H1 (cell line): Measurements from ENCODE around the gene NR2F1-AS1. TPM values are rescaled to one million over a fixed set of nuclear protein-coding genes. Genes with fewer than 3 reads are reported as not detected.
A peak's percentile ranks its signal among the peaks of the same experiment; 100 is the strongest.

ENCODE experiments used
- CTCF ChIA-PET: fragments of 300-600 bp; sonication (Branson Sonifier 250); formaldehyde crosslinking; loops from one replicate; lab custom pipeline; 2021; ENCODE audit not compliant: partially characterized antibody; lab: Charles Lee
- POLR2A ChIA-PET: fragments of 300-600 bp; sonication (Branson Sonifier 250); formaldehyde crosslinking; loops from one replicate; lab custom pipeline; 2021; ENCODE audit warnings: inconsistent platforms; ENCODE audit not compliant: partially characterized antibody; lab: Charles Lee
- DNase-seq, 2 experiments: peaks; one replicate each; pipeline versions ENCODE4 v3.0.0 to v3.0.0-alpha.2; 2010 to 2022; ENCODE audit warnings: low spot score in 2 of 2, low read depth in 1 of 2, mixed read lengths in 1 of 2
- FAIRE-seq: peaks from 2 replicates; lab custom pipeline; 2011; peaks lifted over from hg19 to GRCh38; lab: Jason Lieb, UNC
- H2AFZ ChIP-seq: 2 replicates; pipeline ENCODE4 v1.8.1; 2012; ENCODE audit warnings: low read length, inconsistent platforms
- H2AK5ac ChIP-seq: 2 replicates; pipeline ENCODE4 v1.6.1; 2013; ENCODE audit warnings: low read depth, low read length
- H2BK120ac ChIP-seq: replicated peaks from 2 replicates; pipeline ENCODE3; 2013; ENCODE audit warnings: low read depth, low read length, inconsistent platforms
- H2BK12ac ChIP-seq: 2 replicates; pipeline ENCODE4 v1.6.1; 2013; ENCODE audit warnings: low read depth, low read length
- H2BK15ac ChIP-seq: 2 replicates; pipeline ENCODE4 v1.6.1; 2013; ENCODE audit warnings: low read length
- H2BK20ac ChIP-seq: 2 replicates; pipeline ENCODE4 v1.6.1; 2013; ENCODE audit warnings: low read length
- H2BK5ac ChIP-seq: 2 replicates; pipeline ENCODE4 v1.6.1; 2013; ENCODE audit warnings: low read depth, low read length
- H3K14ac ChIP-seq: 2 replicates; pipeline ENCODE4 v1.6.1; 2013; ENCODE audit warnings: inconsistent platforms; ENCODE audit not compliant: insufficient read length
- H3K18ac ChIP-seq: 2 replicates; pipeline ENCODE4 v1.6.1; 2013; ENCODE audit warnings: low read length; ENCODE audit errors: extremely low read depth
- H3K23ac ChIP-seq: 2 replicates; pipeline ENCODE4 v1.6.1; 2013; ENCODE audit warnings: inconsistent platforms; ENCODE audit not compliant: insufficient read length
- H3K23me2 ChIP-seq: 2 replicates; pipeline ENCODE4 v1.6.1; 2013; ENCODE audit warnings: low read depth, low read length
- H3K27ac ChIP-seq: 2 replicates; pipeline ENCODE4 v1.6.1; 2011; ENCODE audit warnings: low read depth, low read length, inconsistent platforms
- H3K27me3 ChIP-seq, 4 experiments: replicated peaks in 1 of 4; 1 replicate in 1 of 4; 2 replicates in 3 of 4; pipeline versions ENCODE4 v1.6.1 to v1.8.1; 2011 to 2013; ENCODE audit warnings: low read length in 3 of 4, mild to moderate bottlenecking in 3 of 4, inconsistent platforms in 2 of 4, mixed read lengths in 2 of 4, moderate library complexity in 1 of 4; ENCODE audit not compliant: control insufficient read depth in 3 of 4, insufficient read depth in 3 of 4; ENCODE audit errors: extremely low read depth in 1 of 4
- H3K36me3 ChIP-seq, 4 experiments: 2 replicates each; pipeline versions ENCODE4 v1.6.1 to v1.8.1; 2011 to 2013; ENCODE audit warnings: mild to moderate bottlenecking in 4 of 4, low read length in 3 of 4, moderate library complexity in 2 of 4, control low read depth in 1 of 4, inconsistent platforms in 1 of 4; ENCODE audit not compliant: insufficient read depth in 4 of 4, control insufficient read depth in 2 of 4
- H3K4ac ChIP-seq: replicated peaks from 2 replicates; pipeline ENCODE3; 2013; ENCODE audit warnings: low read length, low read depth, mixed read lengths, inconsistent platforms; ENCODE audit not compliant: insufficient read length
- H3K4me1 ChIP-seq, 4 experiments: replicated peaks in 1 of 4; 1 replicate in 1 of 4; 2 replicates in 3 of 4; pipeline versions ENCODE4 v1.6.1 to v1.8.1; 2011 to 2013; ENCODE audit warnings: low read length in 3 of 4, inconsistent platforms in 2 of 4, mixed read lengths in 1 of 4; ENCODE audit not compliant: insufficient read depth in 4 of 4, control insufficient read depth in 3 of 4
- H3K4me2 ChIP-seq, 2 experiments: 2 replicates each; pipeline versions ENCODE4 v1.6.1 to v1.8.1; 2011 to 2013; ENCODE audit warnings: low read depth in 2 of 2, low read length in 2 of 2, control low read depth in 1 of 2, inconsistent platforms in 1 of 2, mild to moderate bottlenecking in 1 of 2; ENCODE audit not compliant: insufficient read depth in 1 of 2
- H3K4me3 ChIP-seq, 4 experiments: fragments of 200-600, 300-600 bp in 1 of 4; sonication (generic), shearing (Covaris generic), sonication (Bioruptor Twin) in 1 of 4; 2 replicates each; pipeline versions ENCODE4 v1.5.1 to v1.8.1; 2011 to 2016; ENCODE audit warnings: low read length in 4 of 4, low read depth in 3 of 4, control low read depth in 2 of 4, inconsistent platforms in 2 of 4, mild to moderate bottlenecking in 2 of 4, mixed read lengths in 1 of 4, moderate library complexity in 1 of 4; ENCODE audit not compliant: insufficient read depth in 2 of 4; ENCODE audit errors: extremely low read depth in 1 of 4
- H3K56ac ChIP-seq: replicated peaks from 2 replicates; pipeline ENCODE3; 2013; ENCODE audit warnings: low read depth, mild to moderate bottlenecking, mixed read lengths, low read length, inconsistent platforms; ENCODE audit not compliant: insufficient read length
- H3K79me1 ChIP-seq: 2 replicates; pipeline ENCODE4 v1.6.1; 2013; ENCODE audit warnings: low read depth, low read length, control low read depth
- H3K79me2 ChIP-seq, 2 experiments: 2 replicates each; pipeline versions ENCODE4 v1.6.1 to v1.8.1; 2012 to 2013; ENCODE audit warnings: low read length in 2 of 2, mild to moderate bottlenecking in 2 of 2, inconsistent platforms in 1 of 2; ENCODE audit not compliant: insufficient read depth in 2 of 2, control insufficient read depth in 1 of 2
- H3K9ac ChIP-seq, 4 experiments: replicated peaks in 1 of 4; 1 replicate in 1 of 4; 2 replicates in 3 of 4; pipeline versions ENCODE4 v1.6.1 to v1.8.1; 2011 to 2013; ENCODE audit warnings: low read depth in 3 of 4, low read length in 3 of 4, control low read depth in 2 of 4, mild to moderate bottlenecking in 2 of 4, moderate library complexity in 2 of 4, inconsistent platforms in 1 of 4; ENCODE audit errors: extremely low read depth in 1 of 4
- H3K9me3 ChIP-seq, 2 experiments: 2 replicates each; pipeline versions ENCODE4 v1.6.1 to v1.8.1; 2012 to 2013; ENCODE audit warnings: mild to moderate bottlenecking in 2 of 2, moderate library complexity in 2 of 2, control low read depth in 1 of 2, inconsistent platforms in 1 of 2, low read depth in 1 of 2, low read length in 1 of 2, mixed read lengths in 1 of 2; ENCODE audit not compliant: insufficient read depth in 2 of 2
- H4K20me1 ChIP-seq, 2 experiments: replicated peaks in 1 of 2; 2 replicates each; pipeline versions ENCODE3 to v1.8.1; 2011 to 2013; ENCODE audit warnings: inconsistent platforms in 2 of 2, low read length in 2 of 2, mild to moderate bottlenecking in 1 of 2; ENCODE audit not compliant: insufficient read depth in 2 of 2, control insufficient read depth in 1 of 2
- H4K5ac ChIP-seq: 2 replicates; pipeline ENCODE4 v1.6.1; 2013; ENCODE audit warnings: low read length, low read depth, mixed read lengths, inconsistent platforms; ENCODE audit not compliant: insufficient read length
- H4K8ac ChIP-seq: 2 replicates; pipeline ENCODE4 v1.8.0; 2013; ENCODE audit warnings: mild to moderate bottlenecking, moderate library complexity, low read length, inconsistent platforms; ENCODE audit not compliant: insufficient read depth; ENCODE audit errors: extremely low read depth
- H4K91ac ChIP-seq: replicated peaks from 2 replicates; pipeline ENCODE3; 2013; ENCODE audit warnings: low read length, mixed read lengths, inconsistent platforms; ENCODE audit not compliant: insufficient read length
- BRCA1 ChIP-seq: IDR thresholded peaks from 2 replicates; pipeline ENCODE4 v1.6.1; 2012; ENCODE audit warnings: low read depth, low read length, improper control_type of control experiment
- CTBP2 ChIP-seq: IDR thresholded peaks from 2 replicates; pipeline ENCODE4 v1.7.0; 2011; ENCODE audit warnings: borderline replicate concordance, mild to moderate bottlenecking, moderate library complexity, mixed read lengths, low read length; ENCODE audit not compliant: insufficient read depth, insufficient read length
- E2F6 ChIP-seq: IDR thresholded peaks from 2 replicates; pipeline ENCODE4 v1.6.1; 2012; ENCODE audit warnings: inconsistent platforms
- GABPA ChIP-seq: IDR thresholded peaks from 2 replicates; pipeline ENCODE4 v1.6.1; 2011; ENCODE audit warnings: mild to moderate bottlenecking, low read length, moderate library complexity, borderline replicate concordance; ENCODE audit not compliant: insufficient read depth
- NANOG ChIP-seq: IDR thresholded peaks from 2 replicates; pipeline ENCODE4 v1.6.1; 2011; ENCODE audit warnings: low read length, low read depth, mild to moderate bottlenecking, inconsistent platforms; ENCODE audit not compliant: insufficient read depth, poor library complexity, severe bottlenecking
- POLR2A ChIP-seq, 2 experiments: IDR thresholded peaks; 1 replicate in 1 of 2; 2 replicates in 1 of 2; pipeline ENCODE4 v1.6.1; 2011; ENCODE audit warnings: low read depth in 2 of 2, low read length in 2 of 2, mild to moderate bottlenecking in 2 of 2; ENCODE audit errors: control extremely low read depth in 1 of 2
- WGBS, 2 experiments: shearing (Covaris generic) in 1 of 2; methylation state at CpG; one replicate each; pipeline versions ENCODE4 v1.1.6 to v1.1.7; 2013 to 2015; ENCODE audit warnings: low lambda C conversion rate in 2 of 2, mixed read lengths in 2 of 2, inconsistent platforms in 1 of 2, low coverage in 1 of 2, missing lambda C conversion rate in 1 of 2; ENCODE audit not compliant: insufficient replicate concordance in 2 of 2, insufficient coverage in 1 of 2, insufficient read length in 1 of 2; ENCODE audit errors: extremely low coverage in 1 of 2, missing lambda C conversion rate in 1 of 2; 5-methylcytosine and 5-hydroxymethylcytosine counted together
- polyA plus RNA-seq, 7 experiments: library from polyadenylated mRNA; depleted of rRNA in 3 of 7; stranded (reverse) in 5 of 7; unstranded in 2 of 7; fragments of >200 nt in 5 of 7; fragments of 200-250 nt in 2 of 7; gene quantifications; 1 replicate in 5 of 7; 2 replicates in 1 of 7; 4 replicates in 1 of 7; pipeline versions ENCODE4 v1.2.1 to v1.2.3, GENCODE V29; 2011 to 2013; ENCODE audit warnings: missing spikeins in 2 of 7, mixed read lengths in 2 of 7
- total RNA-seq: library from RNA; stranded (reverse); fragmentation: NEBNext Ultra II Directional; extraction: Animal tissue kit (Norgen Biotek cat#: 25700); gene quantifications from 2 replicates; pipeline ENCODE4 v1.2.1, GENCODE V29; 2021

NR2F1-AS1 gene
- total and polyA plus RNA-seq, 2 of the 8 experiments (the other 6 are each of a cell fraction or from before 2014, with no cell fraction given), result 1.6 to 5.6 TPM

GRCh38 chr5:93411716-93412115 is 169.3 kb downstream of the NR2F1-AS1 start:
- peaks cover 0 to 8% (median 5%) of the 10 kb centered on the region in 4 experiments; a peak in 3 of 7 replicates for H3K4me1 ChIP-seq
- H3K36me3 ChIP-seq, result no peaks in the 10 kb centered on the region
- WGBS, 2 experiments, result 100% methylated on average over 3 of the region's 3 CpGs; no CpG with 5 or more reads in 1 of the 2 experiments
- TF ChIP-seq POLR2A (IDR thresholded peaks at IDR 0.05; ENCODE audit: control extremely low read depth in 1 of 2, low read depth in 2 of 2, low read length in 2 of 2), result no peak
- no peak for TF ChIP-seq E2F6
- no peak for TF ChIP-seq NANOG
- no peak for TF ChIP-seq BRCA1
- TF ChIP-seq GABPA, result no peak
- TF ChIP-seq CTBP2, result no peak
- TF ChIP-seq, all 59 proteins: peak for 0
- Histone ChIP-seq H3K27ac (no peak overlapping the region), H3K9ac (no peak overlapping the region), H3K18ac (no peak overlapping the region; the same call in 1 of the 2 replicates), H4K20me1 (no peaks in the 10 kb centered on the region), H3K56ac (no peak overlapping the region), H2AFZ (0 out of 2 replicates have a peak overlapping the region, but pooled peaks have one; percentile 21), H3K23ac (no peak overlapping the region), H3K4ac (no peak overlapping the region), H2BK12ac (no peak overlapping the region), H2BK20ac (no peak overlapping the region), H3K14ac (no peak overlapping the region), H3K9me3 (no peaks in the 10 kb centered on the region), H3K4me2 (no peak overlapping the region), H3K27me3 (no peaks in the 10 kb centered on the region), H3K79me2 (no peaks in the 10 kb centered on the region), H3K79me1 (no peaks in the 10 kb centered on the region), H2BK15ac (no peak overlapping the region), H2AK5ac (no peak overlapping the region), H4K8ac (no peak overlapping the region), H2BK5ac (no peak overlapping the region), H3K23me2 (no peaks in the 10 kb centered on the region; the same call in 1 of the 2 replicates), H2BK120ac (no peak overlapping the region), H3K4me3 (no peak overlapping the region), H4K5ac (no peak overlapping the region), H4K91ac (no peak overlapping the region)
- DNase-seq (no peak), FAIRE-seq (no peak)
- ChIA-PET CTCF (interaction anchor here (1.3 kb wide), 1 partner anchor 60 kb away, joined by 3 read pairs; no protein-coding TSS in a partner anchor), POLR2A (interaction anchor here (0.7 kb wide), 1 partner anchor 9 kb away, joined by 3 read pairs; no protein-coding TSS in a partner anchor)
